Measurements from ENCODE around the gene STAG1.

Gene STAG1

GRCh38 chr3:136311968-136312367 is 440.2 kb downstream of the STAG1 start:
- H3K4me3 ChIP-seq (ENCODE audit: low read depth, low read length), result no peak overlapping the region
- TF ChIP-seq, protein P1, sequence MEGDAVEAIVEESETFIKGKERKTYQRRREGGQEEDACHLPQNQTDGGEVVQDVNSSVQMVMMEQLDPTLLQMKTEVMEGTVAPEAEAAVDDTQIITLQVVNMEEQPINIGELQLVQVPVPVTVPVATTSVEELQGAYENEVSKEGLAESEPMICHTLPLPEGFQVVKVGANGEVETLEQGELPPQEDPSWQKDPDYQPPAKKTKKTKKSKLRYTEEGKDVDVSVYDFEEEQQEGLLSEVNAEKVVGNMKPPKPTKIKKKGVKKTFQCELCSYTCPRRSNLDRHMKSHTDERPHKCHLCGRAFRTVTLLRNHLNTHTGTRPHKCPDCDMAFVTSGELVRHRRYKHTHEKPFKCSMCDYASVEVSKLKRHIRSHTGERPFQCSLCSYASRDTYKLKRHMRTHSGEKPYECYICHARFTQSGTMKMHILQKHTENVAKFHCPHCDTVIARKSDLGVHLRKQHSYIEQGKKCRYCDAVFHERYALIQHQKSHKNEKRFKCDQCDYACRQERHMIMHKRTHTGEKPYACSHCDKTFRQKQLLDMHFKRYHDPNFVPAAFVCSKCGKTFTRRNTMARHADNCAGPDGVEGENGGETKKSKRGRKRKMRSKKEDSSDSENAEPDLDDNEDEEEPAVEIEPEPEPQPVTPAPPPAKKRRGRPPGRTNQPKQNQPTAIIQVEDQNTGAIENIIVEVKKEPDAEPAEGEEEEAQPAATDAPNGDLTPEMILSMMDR (IDR thresholded peaks at IDR 0.05; ENCODE audit: low read depth, low read length), result no peak

DNA sequence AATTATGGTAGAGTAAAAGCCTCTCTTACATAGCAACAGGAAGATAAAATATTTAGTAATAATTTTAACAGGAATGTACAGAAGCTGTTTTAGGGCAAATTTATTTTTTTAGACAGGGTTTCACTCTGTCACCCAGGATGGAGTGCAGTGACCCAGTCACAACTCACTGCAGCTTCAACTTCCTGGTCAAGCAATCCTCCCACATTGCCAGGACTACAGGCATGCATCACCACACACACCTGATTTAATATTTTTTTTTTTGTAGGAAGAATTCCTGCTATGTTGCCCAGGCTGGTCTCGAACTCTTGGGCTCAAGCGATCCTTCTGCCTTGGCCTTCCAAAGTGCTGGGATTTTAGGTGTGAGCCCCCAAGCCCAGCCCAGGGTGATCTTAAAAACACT is 440.9 kb downstream of the STAG1 start:
- TF ChIP-seq, protein P1 (IDR thresholded peaks at IDR 0.05; ENCODE audit: low read depth, low read length), result no peak
- H3K4me3 ChIP-seq (ENCODE audit: low read depth, low read length), result no peak overlapping the region

DNA sequence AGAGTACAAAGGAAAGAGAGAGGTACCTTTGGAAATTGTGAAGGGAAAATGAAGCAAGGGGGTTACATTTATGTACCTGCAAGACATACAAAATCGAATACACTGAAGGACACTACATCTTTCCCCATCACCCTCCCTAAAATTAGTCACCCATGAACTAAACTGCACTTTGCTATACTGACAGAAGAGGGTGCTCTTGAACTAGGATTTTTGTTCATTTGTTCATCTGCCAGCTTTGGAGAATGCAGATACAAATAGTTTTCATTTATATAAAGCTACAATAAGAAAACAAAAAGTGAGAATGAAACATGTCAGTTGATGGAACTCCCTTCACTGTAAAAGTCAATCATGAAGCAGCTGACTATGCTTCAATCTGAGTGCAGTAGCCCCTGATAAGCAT is 446.3 kb downstream of the STAG1 start:
- TF ChIP-seq, protein P1 (IDR thresholded peaks at IDR 0.05; ENCODE audit: low read depth, low read length), result no peak
- no peak overlapping the region for H3K4me3 ChIP-seq (ENCODE audit: low read depth, low read length)

- TF ChIP-seq, protein P1 (IDR thresholded peaks at IDR 0.05; ENCODE audit: low read depth, low read length), result no peak
- no peak overlapping the region for H3K4me3 ChIP-seq (ENCODE audit: low read depth, low read length)
These were observed 451.7 kb downstream of the STAG1 start for GRCh38 chr3:136300444-136300843.

- TF ChIP-seq, protein P1 (IDR thresholded peaks at IDR 0.05; ENCODE audit: low read depth, low read length), result no peak
- no peak overlapping the region for H3K4me3 ChIP-seq (ENCODE audit: low read depth, low read length)
These were observed 454.4 kb downstream of the STAG1 start for GRCh38 chr3:136297826-136298225.

DNA sequence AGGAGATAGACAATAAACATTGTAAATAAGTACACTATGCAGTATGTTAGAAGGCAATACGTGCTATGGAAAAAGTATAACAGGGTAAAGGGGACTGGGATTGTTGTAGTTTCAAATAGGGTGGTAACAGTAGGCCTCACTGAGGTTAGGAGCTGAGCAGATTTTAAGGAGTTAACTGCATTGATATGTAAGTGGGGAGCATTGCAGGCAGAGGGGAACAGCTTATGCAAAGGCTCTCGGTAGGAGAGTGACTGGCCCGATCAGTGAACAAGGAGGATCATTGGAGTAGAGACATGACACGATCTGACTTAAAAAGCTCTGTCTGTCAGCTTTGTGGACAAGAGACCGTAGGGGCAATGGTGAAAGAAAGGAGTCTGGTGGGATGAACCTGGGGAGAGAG is 455.2 kb downstream of the STAG1 start:
- TF ChIP-seq, protein P1 (IDR thresholded peaks at IDR 0.05; ENCODE audit: low read depth, low read length), result no peak

GRCh38 chr3:136294176-136294575 is 458.0 kb downstream of the STAG1 start:
- no peak overlapping the region for H3K4me3 ChIP-seq (ENCODE audit: low read depth, low read length)
- TF ChIP-seq, protein P1 (IDR thresholded peaks at IDR 0.05; ENCODE audit: low read depth, low read length), result no peak

More for the DNA sequence above, 455.2 kb downstream of the STAG1 start:
- no peak overlapping the region for H3K4me3 ChIP-seq (ENCODE audit: low read depth, low read length)
